SKM-1 (cell line): ENCODE results near the gene THRA.

Experiments
- DNase-seq: peaks from one replicate; lab custom pipeline; 2025; ENCODE audit not compliant: unreplicated experiment; lab: John Stamatoyannopoulos, UW

THRA gene

GRCh38 chr17:40079545-40079944 is 16.8 kb downstream of the THRA start:
- no peak for DNase-seq

DNA sequence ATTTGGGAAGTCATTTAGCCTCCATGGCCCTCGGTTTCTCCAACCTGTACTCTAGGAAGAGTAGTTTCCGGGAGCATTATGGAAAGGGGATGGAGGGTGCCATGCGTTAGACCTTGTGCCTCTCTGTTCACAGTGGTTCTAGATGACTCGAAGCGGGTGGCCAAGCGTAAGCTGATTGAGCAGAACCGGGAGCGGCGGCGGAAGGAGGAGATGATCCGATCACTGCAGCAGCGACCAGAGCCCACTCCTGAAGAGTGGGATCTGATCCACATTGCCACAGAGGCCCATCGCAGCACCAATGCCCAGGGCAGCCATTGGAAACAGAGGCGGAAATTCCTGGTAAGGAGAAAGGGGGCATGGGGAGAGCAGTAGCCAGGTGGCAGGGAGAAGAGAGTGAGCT is 21.7 kb downstream of the THRA start:
- DNase-seq, result no peak

DNA sequence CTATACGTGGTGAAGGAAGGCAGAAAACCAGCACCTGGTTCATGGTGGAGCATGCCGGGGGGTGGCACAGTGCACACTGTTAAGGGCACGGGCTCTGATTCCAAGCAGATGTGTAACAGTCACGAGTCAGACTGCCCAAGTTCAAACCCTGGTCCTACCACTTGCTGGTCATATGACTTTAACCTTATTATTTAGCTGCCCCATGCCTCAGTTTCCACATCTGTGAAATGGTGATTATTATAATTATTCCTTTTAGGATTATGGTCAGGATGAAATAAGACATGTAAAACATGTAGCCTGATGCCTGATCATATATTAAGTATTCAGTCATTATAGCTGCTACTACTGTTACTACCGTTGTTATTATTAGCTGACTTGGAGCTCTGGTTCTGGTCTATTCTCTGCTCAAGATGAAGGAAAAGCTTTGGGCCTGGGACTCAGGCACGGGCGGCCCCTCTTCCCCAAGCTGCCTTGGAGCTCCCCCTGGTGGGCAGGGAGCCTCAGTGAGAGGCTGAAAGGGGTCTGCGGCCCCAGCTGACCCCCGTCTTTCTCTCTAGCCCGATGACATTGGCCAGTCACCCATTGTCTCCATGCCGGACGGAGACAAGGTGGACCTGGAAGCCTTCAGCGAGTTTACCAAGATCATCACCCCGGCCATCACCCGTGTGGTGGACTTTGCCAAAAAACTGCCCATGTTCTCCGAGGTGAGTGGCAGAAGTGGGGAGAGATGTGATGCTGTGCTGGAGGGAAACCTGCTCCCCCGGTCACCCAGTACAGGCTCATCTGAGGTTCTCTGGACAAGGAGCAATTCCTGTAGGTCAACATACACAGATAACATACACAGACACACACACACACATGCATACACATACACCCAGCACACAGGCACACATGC is 23.6 kb downstream of the THRA start:
- peak; percentile 18 for DNase-seq

DNA sequence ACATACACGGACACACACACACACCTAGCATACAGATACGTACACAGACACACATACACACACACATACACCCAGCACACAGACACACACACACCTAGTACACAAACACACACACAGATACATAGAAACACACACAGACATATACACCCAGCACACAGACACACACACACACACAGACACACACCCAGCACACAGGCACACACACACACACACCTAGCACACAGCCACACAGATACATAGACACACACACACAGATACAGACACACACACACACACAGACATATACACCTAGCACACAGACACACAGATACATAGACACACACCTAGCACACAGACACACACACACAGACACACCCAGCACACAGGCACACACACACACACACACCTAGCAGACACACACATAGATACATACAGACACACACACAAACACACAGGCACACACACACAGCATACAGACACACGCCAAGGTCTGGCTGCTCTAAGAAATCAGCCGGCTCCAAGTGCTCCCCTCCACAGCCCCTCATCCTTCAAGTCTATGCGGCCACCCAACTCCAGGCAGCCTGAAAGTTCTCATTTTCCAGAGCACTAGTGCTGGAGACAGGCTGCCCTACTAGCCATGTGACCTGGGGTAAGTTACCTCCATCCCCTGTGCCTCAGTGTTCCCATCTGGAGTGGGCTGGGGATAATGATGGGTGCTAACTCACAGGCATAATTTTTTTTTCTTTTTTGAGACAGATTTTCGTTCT is 24.5 kb downstream of the THRA start:
- DNase-seq, result no peak

DNA sequence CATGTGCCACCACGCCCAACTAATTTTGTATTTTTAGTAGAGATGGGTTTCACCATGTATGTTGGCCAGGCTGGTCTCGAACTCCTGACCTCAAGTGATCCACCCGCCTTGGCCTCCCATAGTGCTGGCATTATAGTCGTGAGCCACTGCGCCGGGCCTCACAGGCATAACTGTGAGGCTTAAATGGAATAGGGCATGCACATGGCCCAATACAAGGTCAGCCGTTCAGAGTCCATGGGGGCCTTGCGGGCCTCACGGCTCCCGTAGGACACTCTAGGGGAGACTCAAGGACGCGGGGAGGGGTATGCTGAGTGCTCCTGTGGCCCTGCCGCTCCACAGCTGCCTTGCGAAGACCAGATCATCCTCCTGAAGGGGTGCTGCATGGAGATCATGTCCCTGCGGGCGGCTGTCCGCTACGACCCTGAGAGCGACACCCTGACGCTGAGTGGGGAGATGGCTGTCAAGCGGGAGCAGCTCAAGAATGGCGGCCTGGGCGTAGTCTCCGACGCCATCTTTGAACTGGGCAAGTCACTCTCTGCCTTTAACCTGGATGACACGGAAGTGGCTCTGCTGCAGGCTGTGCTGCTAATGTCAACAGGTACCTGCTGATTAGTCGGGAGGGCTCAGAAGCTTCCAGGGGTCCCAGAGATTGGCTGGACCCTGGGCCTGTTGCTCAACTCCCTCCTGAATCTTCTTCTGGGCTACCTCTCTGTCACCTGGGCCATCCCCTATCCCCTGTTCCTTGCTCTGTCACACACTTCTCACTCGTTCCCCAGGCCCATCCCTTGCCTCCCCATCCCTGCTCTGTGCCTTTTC is 25.3 kb downstream of the THRA start:
- no peak for DNase-seq

DNA sequence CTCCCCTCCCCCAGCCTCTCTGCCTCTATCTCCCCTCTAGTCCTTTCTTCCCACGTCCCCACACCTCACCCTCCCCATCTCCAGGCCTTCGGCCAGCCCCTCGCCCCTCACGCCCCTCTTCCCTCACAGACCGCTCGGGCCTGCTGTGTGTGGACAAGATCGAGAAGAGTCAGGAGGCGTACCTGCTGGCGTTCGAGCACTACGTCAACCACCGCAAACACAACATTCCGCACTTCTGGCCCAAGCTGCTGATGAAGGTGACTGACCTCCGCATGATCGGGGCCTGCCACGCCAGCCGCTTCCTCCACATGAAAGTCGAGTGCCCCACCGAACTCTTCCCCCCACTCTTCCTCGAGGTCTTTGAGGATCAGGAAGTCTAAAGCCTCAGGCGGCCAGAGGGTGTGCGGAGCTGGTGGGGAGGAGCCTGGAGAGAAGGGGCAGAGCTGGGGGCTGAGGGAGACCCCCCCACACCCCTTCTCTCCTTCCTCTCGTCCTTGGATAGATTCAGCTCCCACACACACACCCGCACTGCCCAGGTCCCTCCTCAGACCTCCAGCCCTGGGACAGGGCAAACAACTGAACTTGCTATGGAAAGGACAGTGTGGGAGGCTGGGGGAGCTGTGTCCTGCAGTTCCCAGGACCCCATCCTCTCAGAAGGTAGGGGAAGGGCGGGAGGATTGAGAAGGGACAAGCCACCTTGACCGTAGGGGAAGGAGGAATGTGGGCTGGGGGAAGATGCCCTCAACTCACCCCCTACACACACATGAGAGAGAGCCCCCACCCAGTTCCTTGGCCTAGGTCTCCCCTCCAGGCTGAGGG is 26.5 kb downstream of the THRA start:
- DNase-seq, result no peak

GRCh38 chr17:40090237-40091119 is 27.7 kb downstream of the THRA start:
- no peak for DNase-seq

- no peak for DNase-seq
Observed at GRCh38 chr17:40091691-40092397, 29.1 kb downstream of the THRA start.

DNA sequence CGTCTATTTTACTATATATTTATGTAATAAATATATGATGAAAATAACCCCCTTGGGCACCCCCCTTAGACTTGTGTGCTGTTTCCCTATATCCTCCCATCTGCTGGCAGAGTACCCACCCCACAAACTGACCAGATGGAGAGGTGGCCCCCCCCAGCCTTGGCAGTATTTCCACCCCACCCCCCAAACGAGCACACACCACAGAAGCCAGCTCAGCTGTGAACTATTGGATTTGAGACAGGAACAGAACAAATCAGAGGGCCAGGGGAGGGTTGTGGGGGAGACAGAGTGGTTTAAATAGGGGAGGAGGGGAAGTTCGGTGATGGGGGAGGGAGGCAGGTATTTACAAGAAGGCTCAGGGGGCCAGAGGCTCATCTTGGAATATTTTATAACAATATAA is 29.8 kb downstream of the THRA start:
- DNase-seq, result no peak

GRCh38 chr17:40093005-40093579 is 30.3 kb downstream of the THRA start:
- DNase-seq, result no peak

DNA sequence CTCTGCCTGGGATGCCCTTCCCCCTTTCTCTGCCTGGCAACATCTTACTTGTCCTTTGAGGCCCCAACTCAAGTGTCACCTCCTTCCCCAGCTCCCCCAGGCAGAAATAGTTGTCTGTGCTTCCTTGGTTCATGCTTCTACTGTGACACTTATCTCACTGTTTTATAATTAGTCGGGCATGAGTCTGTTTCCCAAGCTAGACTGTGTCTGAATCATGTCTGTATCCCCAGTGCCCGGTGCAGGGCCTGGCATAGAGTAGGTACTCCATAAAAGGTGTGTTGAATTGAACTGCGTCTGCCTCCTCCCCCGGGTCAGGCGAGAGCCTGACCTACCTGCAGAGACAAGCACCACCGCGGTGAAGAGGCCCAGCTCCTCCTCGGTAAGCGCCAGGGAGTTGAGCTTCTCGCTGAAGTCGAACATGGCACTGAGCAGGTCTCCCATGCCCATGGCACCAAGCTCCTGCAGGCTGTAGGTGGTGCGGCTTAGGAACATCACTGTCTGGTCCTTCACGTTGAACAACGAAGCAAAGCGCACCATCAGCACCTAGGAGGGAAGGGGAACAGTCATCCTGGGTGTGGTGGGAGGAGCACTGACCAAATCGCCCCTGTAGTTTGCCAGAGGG is 30.9 kb downstream of the THRA start:
- no peak for DNase-seq

GRCh38 chr17:40094874-40095273 is 32.1 kb downstream of the THRA start:
- DNase-seq, result no peak

- DNase-seq, result no peak
Observed at GRCh38 chr17:40095351-40095943, 32.7 kb downstream of the THRA start.

- DNase-seq, result no peak
Observed at GRCh38 chr17:40095944-40096791, 33.4 kb downstream of the THRA start.

DNA sequence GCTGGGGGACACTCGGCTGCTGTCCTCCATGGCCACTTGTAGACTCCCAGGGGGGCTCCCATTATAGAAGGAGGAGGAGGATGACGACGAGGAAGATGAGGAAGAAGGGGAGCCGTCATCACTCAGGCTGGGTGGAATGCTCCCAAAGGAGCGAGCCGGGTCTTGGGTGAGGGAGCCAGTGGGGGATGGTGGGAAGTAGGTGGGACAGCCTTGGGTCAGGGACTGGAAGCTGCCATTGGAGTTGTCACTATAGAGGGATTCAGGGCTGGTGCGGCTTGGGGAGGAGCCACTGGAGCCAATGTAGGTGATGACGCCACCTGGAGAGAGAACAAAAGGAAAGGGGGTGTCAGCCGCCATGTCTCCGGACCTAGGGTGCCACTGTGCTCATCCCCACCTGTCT is 34.3 kb downstream of the THRA start:
- no peak for DNase-seq

- DNase-seq, result no peak
Observed at GRCh38 chr17:40097931-40098845, 35.4 kb downstream of the THRA start.
